SU-DHL-6 (cell line): Measurements from ENCODE around the gene FSCN2.

ENCODE experiments used
- H2AFZ ChIP-seq: fragments of 200-600 bp; sonication (generic); 2 replicates; pipeline ENCODE4 v1.6.1; 2014; ENCODE audit warnings: low read depth, mild to moderate bottlenecking, moderate library complexity, mixed read lengths, antibody characterized with exemption, low read length; ENCODE audit not compliant: severe bottlenecking
- H3F3A ChIP-seq: fragments of 200-600 bp; shearing (Covaris generic); 2 replicates; pipeline ENCODE4 v1.6.0; 2016; ENCODE audit warnings: antibody characterized with exemption, mild to moderate bottlenecking; ENCODE audit not compliant: insufficient read depth
- H3K27ac ChIP-seq: fragments of 200-600 bp; sonication (generic); 2 replicates; pipeline ENCODE4 v1.5.1; 2016; ENCODE audit warnings: low read depth, mild to moderate bottlenecking, low read length, moderate library complexity, mixed read lengths
- H3K27me3 ChIP-seq: fragments of 200-600 bp; sonication (generic), shearing (Covaris generic); 2 replicates; pipeline ENCODE4 v1.6.0; 2014; ENCODE audit warnings: mild to moderate bottlenecking, low read length
- H3K36me3 ChIP-seq: fragments of 200-600 bp; sonication (generic); 2 replicates; pipeline ENCODE4 v1.6.1; 2014; ENCODE audit warnings: mild to moderate bottlenecking, low read length, mixed read lengths
- H3K4me2 ChIP-seq: fragments of 300-600, 200-600 bp; shearing (Covaris generic), sonication (generic); 2 replicates; pipeline ENCODE4 v1.6.0; 2014; ENCODE audit warnings: low read length, low read depth, mild to moderate bottlenecking; ENCODE audit not compliant: poor library complexity, severe bottlenecking
- H3K4me3 ChIP-seq: fragments of 200-600 bp; sonication (generic); 2 replicates; pipeline ENCODE4 v1.5.1; 2014; ENCODE audit warnings: antibody characterized with exemption, low read length, mild to moderate bottlenecking, mixed read lengths; ENCODE audit not compliant: insufficient read depth, poor library complexity, severe bottlenecking
- H3K79me2 ChIP-seq: fragments of 200-600 bp; sonication (generic); 2 replicates; pipeline ENCODE4 v1.6.1; 2014; ENCODE audit warnings: mild to moderate bottlenecking, low read length, moderate library complexity; ENCODE audit not compliant: insufficient read depth
- H3K9ac ChIP-seq: fragments of 200-600 bp; sonication (generic); 2 replicates; pipeline ENCODE4 v1.7.0; 2014; ENCODE audit warnings: mild to moderate bottlenecking, low read length
- H3K9me2 ChIP-seq: fragments of 200-600 bp; sonication (generic); replicated peaks from 2 replicates; pipeline ENCODE4 v1.6.1; 2014; ENCODE audit warnings: low read length; ENCODE audit not compliant: insufficient read depth
- H3K9me3 ChIP-seq: fragments of 200-600 bp; sonication (generic); 2 replicates; pipeline ENCODE4 v1.6.1; 2014; ENCODE audit warnings: low read length, mixed read lengths; ENCODE audit not compliant: insufficient read depth
- H4K20me1 ChIP-seq: fragments of 200-600 bp; sonication (generic); 2 replicates; pipeline ENCODE4 v1.6.1; 2014; ENCODE audit warnings: low read depth, mild to moderate bottlenecking, antibody characterized with exemption, low read length, moderate library complexity, mixed read lengths
- CTCF ChIP-seq: fragments of 200-600 bp; sonication (generic); IDR thresholded peaks from one replicate; pipeline ENCODE4 v1.5.1; 2017; ENCODE audit warnings: antibody characterized with exemption, mild to moderate bottlenecking, low read length, moderate library complexity; ENCODE audit not compliant: insufficient read depth, poor library complexity, severe bottlenecking
- EZH2phosphoT487 ChIP-seq: fragments of 200-600 bp; sonication (generic), shearing (Covaris generic); conservative IDR thresholded peaks from 2 replicates; pipeline ENCODE4 v1.6.1; 2018; ENCODE audit warnings: mild to moderate bottlenecking, antibody characterized with exemption, low read length, moderate library complexity, mixed read lengths

Gene FSCN2

GRCh38 chr17:81524039-81524864 lies 3.9 kb upstream of the FSCN2 start:
- Histone ChIP-seq H3K27me3 (no peaks in the 10 kb centered on the region), H3F3A (peaks cover 5% of the 10 kb centered on the region; the same call in 1 of the 2 replicates), H3K4me2 (no peak overlapping the region), H3K79me2 (no peaks in the 10 kb centered on the region), H2AFZ (no peak overlapping the region), H3K36me3 (no peaks in the 10 kb centered on the region), H3K9ac (no peak overlapping the region), H3K27ac (no peak overlapping the region), H3K9me3 (no peaks in the 10 kb centered on the region), H4K20me1 (no peaks in the 10 kb centered on the region), H3K9me2 (no peaks in the 10 kb centered on the region), H3K4me3 (no peak overlapping the region)
- TF ChIP-seq CTCF (no peak), EZH2phosphoT487 (no peak)

- TF ChIP-seq EZH2phosphoT487 (no peak), CTCF (no peak)
- Histone ChIP-seq H3K4me3 (no peak overlapping the region), H3K27ac (no peak overlapping the region), H3K79me2 (no peaks in the 10 kb centered on the region), H3K9ac (no peak overlapping the region), H3K36me3 (no peaks in the 10 kb centered on the region), H3K27me3 (no peaks in the 10 kb centered on the region), H2AFZ (no peak overlapping the region), H4K20me1 (no peaks in the 10 kb centered on the region), H3K9me2 (no peaks in the 10 kb centered on the region), H3K9me3 (no peaks in the 10 kb centered on the region), H3F3A (peaks cover 5% of the 10 kb centered on the region; the same call in 1 of the 2 replicates), H3K4me2 (no peak overlapping the region)
Observed at GRCh38 chr17:81524865-81525159, 3.4 kb upstream of the FSCN2 start.

- TF ChIP-seq CTCF = no peak
- TF ChIP-seq EZH2phosphoT487 = no peak
- Histone ChIP-seq H3K4me3 (no peak overlapping the region), H3K27me3 (no peaks in the 10 kb centered on the region)
Observed at GRCh38 chr17:81526662-81527571, 1.3 kb upstream of the FSCN2 start.

More at GRCh38 chr17:81526662-81527571, 1.3 kb upstream of the FSCN2 start:
- Histone ChIP-seq H3K9ac (no peak overlapping the region), H3F3A (no peaks in the 10 kb centered on the region), H4K20me1 (no peaks in the 10 kb centered on the region), H3K36me3 (no peaks in the 10 kb centered on the region), H3K4me2 (no peak overlapping the region), H2AFZ (no peak overlapping the region), H3K27ac (no peak overlapping the region), H3K9me2 (no peaks in the 10 kb centered on the region), H3K79me2 (no peaks in the 10 kb centered on the region), H3K9me3 (no peaks in the 10 kb centered on the region)
